GM23248 (cell line): Measurements from ENCODE around the gene CYBA. TPM values are rescaled to one million over a fixed set of nuclear protein-coding genes. Genes with fewer than 3 reads are reported as not detected.
A peak's percentile ranks its signal among the peaks of the same experiment; 100 is the strongest.

ENCODE experiments used
- DNase-seq: peaks from one replicate; pipeline ENCODE4 v3.0.0-alpha.2; 2015
- H2AFZ ChIP-seq: fragments of 200-600 bp; sonication (generic); 2 replicates; pipeline ENCODE4 v1.6.1; 2016; ENCODE audit warnings: antibody characterized with exemption
- H3F3A ChIP-seq: fragments of 200-600 bp; sonication (generic); 2 replicates; pipeline ENCODE4 v1.6.1; 2016; ENCODE audit warnings: mild to moderate bottlenecking, antibody characterized with exemption, mixed run types; ENCODE audit not compliant: insufficient read depth
- H3K27ac ChIP-seq: fragments of 200-600 bp; sonication (generic); 2 replicates; pipeline ENCODE4 v1.5.1; 2016; ENCODE audit warnings: mild to moderate bottlenecking
- H3K27me3 ChIP-seq: fragments of 200-600 bp; sonication (generic); replicated peaks from 2 replicates; pipeline ENCODE4 v1.6.1; 2016; ENCODE audit warnings: mild to moderate bottlenecking; ENCODE audit not compliant: insufficient read depth
- H3K36me3 ChIP-seq: fragments of 200-600 bp; sonication (generic); 2 replicates; pipeline ENCODE4 v1.6.1; 2016; ENCODE audit warnings: low read depth, mild to moderate bottlenecking
- H3K4me1 ChIP-seq: fragments of 200-600 bp; sonication (generic); 2 replicates; pipeline ENCODE4 v1.6.1; 2016; ENCODE audit warnings: mild to moderate bottlenecking; ENCODE audit not compliant: insufficient read depth
- H3K4me2 ChIP-seq: fragments of 200-600 bp; sonication (generic); one replicate; pipeline ENCODE4 v1.6.1; 2016; ENCODE audit warnings: mild to moderate bottlenecking; ENCODE audit not compliant: unreplicated experiment
- H3K4me3 ChIP-seq: fragments of 200-600 bp; sonication (generic); 2 replicates; pipeline ENCODE4 v1.5.1; 2016; ENCODE audit warnings: mild to moderate bottlenecking
- H3K79me2 ChIP-seq: fragments of 200-600 bp; sonication (generic); 2 replicates; pipeline ENCODE4 v1.6.1; 2016; ENCODE audit warnings: mild to moderate bottlenecking; ENCODE audit not compliant: insufficient read depth
- H3K9ac ChIP-seq: fragments of 200-600 bp; sonication (generic); 2 replicates; pipeline ENCODE4 v1.6.1; 2016; ENCODE audit warnings: mild to moderate bottlenecking
- H3K9me2 ChIP-seq: fragments of 200-600 bp; sonication (generic); 2 replicates; pipeline ENCODE4 v1.6.1; 2016; ENCODE audit warnings: mixed run types, mild to moderate bottlenecking, moderate library complexity; ENCODE audit not compliant: insufficient read depth
- H3K9me3 ChIP-seq: fragments of 200-600 bp; sonication (generic); one replicate; pipeline ENCODE4 v1.6.1; 2017; ENCODE audit warnings: low read depth
- H4K20me1 ChIP-seq: fragments of 200-600 bp; sonication (generic); 2 replicates; pipeline ENCODE4 v1.6.0; 2016; ENCODE audit not compliant: insufficient read depth
- EZH2 ChIP-seq: fragments of 200-600 bp; sonication (generic); IDR thresholded peaks from 2 replicates; pipeline ENCODE4 v1.6.1; 2018; ENCODE audit warnings: antibody characterized with exemption, mild to moderate bottlenecking; ENCODE audit not compliant: insufficient read depth, poor library complexity, severe bottlenecking
- EZH2phosphoT487 ChIP-seq: fragments of 200-600 bp; sonication (generic); IDR thresholded peaks from 2 replicates; pipeline ENCODE4 v1.6.1; 2018; ENCODE audit warnings: antibody characterized with exemption, moderate library complexity, mild to moderate bottlenecking, low read depth; ENCODE audit not compliant: insufficient read depth
- WGBS, 2 experiments: methylation state at CpG; one replicate each; pipeline ENCODE4 v1.1.6; 2015 to 2017; ENCODE audit warnings: low lambda C conversion rate in 2 of 2, low coverage in 1 of 2; ENCODE audit errors: missing lambda C conversion rate in 2 of 2; 5-methylcytosine and 5-hydroxymethylcytosine counted together
- in situ Hi-C: fragments of 300-500 bp; cut with MboI; formaldehyde crosslinking; loops from 2 replicates; pipeline ENCODE4 v1.15.0; 2020
- polyA plus RNA-seq: library from polyadenylated mRNA; unstranded; fragments of >200 nt; fragmentation: Nextera tagmentation; extraction: Ambion mirVana; gene quantifications from 2 replicates; pipeline ENCODE4 v1.2.1, GENCODE V29; 2016
- total RNA-seq: library from RNA; depleted of rRNA; stranded (reverse); fragments of >200 nt; shearing (Covaris generic); gene quantifications from 2 replicates; pipeline ENCODE4 v1.2.3, GENCODE V29; 2014

CYBA gene
- total and polyA plus RNA-seq, 2 experiments from 2014 or later = 270 to 332 TPM

DNA sequence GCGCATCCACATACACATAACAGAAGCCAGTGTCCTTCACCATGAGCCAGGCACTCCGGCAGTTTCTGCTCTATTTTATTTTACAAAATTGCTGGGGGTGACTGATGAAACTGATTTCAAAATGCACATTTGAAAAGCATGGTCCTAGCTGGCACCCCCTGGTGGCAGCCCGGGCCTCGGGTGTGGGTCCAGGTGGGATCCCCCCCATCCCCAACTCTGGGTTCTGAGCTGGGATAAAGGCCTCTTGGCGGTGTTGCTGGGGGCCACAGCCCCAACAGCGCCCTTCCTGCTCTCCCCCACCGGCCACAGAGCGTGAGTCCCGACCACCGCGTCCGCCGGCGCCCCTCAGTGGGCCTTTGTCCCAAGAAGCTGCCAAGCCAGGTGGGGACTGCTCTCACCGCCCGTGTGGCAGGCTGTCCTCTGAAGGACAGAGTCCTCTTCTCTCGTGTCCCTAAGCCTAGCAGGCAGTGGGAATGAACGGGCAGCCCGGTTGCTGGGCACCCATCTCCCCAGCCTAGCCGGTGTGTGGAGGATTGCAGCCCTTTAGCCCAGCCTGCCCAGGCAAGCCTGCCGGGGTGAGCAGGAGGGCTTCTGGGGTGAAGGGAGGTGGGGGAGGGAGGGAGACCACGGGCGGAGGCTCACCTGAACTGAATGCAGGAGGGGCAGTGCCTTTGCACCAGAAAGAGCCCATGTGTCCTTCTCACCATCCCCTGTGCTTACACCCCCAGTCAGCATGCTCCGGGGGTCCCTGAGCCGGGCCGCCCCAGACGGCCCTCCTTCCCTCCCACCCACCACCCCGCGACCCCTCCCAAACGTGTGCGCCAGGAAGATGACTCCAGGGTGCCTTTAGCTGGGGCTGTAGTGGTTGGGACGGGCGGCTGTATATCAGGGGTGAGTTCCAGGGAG is 34.6 kb upstream of the CYBA start:
- Histone ChIP-seq H3K4me2 (peak overlapping the region; percentile 49), H3K27me3 (peaks cover 18% of the 10 kb centered on the region), H3K9me2 (no peaks in the 10 kb centered on the region), H3K36me3 (no peaks in the 10 kb centered on the region), H3K27ac (no peak overlapping the region), H3K9me3 (no peaks in the 10 kb centered on the region), H3F3A (no peaks in the 10 kb centered on the region), H4K20me1 (no peaks in the 10 kb centered on the region), H2AFZ (peak overlapping the region; percentile 42), H3K4me1 (no peaks in the 10 kb centered on the region), H3K79me2 (no peaks in the 10 kb centered on the region), H3K9ac (no peak overlapping the region), H3K4me3 (peak overlapping the region; percentile 59)
- 3 to 6% methylated on average over 30 to 33 of the region's 33 CpGs for WGBS, 2 experiments
- DNase-seq = peak; percentile 86
- in situ Hi-C loops = no loop called here
- TF ChIP-seq EZH2phosphoT487 (no peak), EZH2 (no peak)

DNA sequence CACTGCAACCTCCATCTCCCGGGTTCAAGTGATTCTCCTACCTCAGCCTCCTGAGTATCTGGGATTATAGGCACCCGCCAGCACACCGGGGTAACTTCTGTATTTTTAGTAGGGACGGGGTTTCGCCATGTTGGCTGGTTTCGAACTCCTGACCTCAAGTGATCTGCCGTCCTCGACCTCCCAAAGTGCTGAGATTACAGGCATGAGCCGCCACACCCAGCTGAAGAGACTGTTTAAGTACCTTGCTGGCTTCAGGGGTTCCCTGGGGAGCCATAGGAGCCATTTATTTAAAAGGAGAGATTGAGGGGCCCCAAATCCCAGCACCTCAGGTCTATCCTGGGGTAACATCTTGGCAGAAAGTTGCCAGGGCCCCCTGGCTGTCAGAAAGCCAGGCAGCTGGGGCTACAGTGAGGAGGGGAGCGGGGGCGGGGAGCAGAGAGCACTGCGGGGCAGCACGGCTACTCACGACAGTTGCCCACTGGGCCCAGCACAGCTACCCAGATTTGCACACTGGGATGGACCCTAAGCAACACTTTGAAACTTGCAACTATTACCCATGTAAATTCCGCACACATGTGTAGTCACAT is 33.8 kb upstream of the CYBA start:
- TF ChIP-seq EZH2phosphoT487 (no peak), EZH2 (no peak)
- Histone ChIP-seq H4K20me1 (no peaks in the 10 kb centered on the region), H3K9ac (no peak overlapping the region), H3K79me2 (no peaks in the 10 kb centered on the region), H3F3A (no peaks in the 10 kb centered on the region), H3K4me2 (peak overlapping the region; percentile 8), H3K36me3 (no peaks in the 10 kb centered on the region), H3K9me3 (no peaks in the 10 kb centered on the region), H3K4me1 (no peaks in the 10 kb centered on the region), H3K9me2 (no peaks in the 10 kb centered on the region), H2AFZ (no peak overlapping the region), H3K27me3 (peaks cover 18% of the 10 kb centered on the region), H3K27ac (no peak overlapping the region), H3K4me3 (no peak overlapping the region)
- WGBS, 2 experiments = 56% methylated on average over 15 of the region's 15 CpGs
- DNase-seq = no peak
- in situ Hi-C loops = no loop called here

DNA sequence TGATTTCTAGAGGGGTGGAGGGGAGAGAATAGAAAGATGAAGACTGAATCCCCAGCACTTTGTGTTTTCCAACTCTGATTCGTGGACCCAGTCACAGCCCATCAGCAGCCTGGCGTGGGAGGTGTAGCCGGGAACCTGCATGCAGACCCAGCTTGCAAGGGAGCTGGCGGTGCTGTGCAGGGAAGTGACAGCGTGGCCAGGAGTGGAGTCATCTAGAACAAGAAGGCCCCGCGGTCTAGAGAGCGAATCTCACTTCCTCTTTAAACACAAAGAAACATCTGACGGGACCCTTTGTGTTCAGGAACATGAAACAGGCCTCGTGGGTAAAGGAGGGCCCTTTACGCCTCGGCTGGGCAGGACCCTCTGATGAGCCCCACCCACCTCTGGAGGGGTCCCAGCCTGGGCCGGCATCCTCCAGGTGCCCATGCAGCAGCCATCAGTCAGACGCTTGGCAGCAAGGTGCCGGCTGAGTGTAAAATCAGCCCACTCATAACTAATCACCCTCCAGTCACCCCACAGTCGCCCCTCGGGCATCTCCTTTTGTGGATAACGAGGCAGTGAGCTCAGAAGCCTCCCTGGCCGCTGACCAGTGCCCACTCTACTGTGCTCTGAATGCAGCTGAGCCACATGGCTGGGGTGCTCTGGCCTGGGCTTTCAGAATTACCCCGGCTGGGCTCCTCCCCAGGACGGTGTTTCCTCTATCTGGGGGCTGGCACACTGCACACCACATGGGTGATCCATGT is 31.0 kb upstream of the CYBA start:
- in situ Hi-C loops = no loop called here
- H3K4me2 ChIP-seq = no peak overlapping the region
- 15 to 16% methylated on average over 20 to 21 of the region's 21 CpGs for WGBS, 2 experiments

DNA sequence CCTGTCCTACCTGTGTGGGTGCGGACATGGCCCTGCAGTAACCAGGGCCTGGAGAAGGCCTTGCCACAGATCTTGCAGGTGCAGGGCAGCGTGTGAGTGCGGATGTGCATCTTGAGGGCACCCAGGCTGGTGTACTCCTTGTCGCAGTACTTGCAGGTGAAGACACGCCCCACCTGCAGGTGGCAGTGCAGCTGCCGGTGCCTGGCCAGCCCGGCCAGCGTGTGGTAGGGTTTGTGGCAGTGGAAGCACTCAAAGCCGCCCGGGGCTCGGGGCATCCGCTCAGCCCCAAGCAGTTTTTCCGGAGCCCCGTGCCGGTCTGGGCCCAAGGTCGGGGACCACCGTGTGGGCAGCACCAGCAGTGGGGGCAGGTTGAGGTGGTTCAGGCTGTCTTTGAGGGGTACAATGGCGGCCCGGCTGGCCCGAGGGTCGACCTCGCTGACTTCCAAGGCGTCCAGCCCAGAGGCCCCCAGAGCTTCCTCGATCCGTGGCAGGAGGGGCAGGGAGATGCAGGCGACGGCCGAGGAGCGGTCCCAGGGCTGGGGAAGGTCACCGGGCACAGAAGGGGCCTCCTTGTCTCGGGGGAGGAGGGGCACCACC is 30.3 kb upstream of the CYBA start:
- DNase-seq = no peak
- H3K4me2 ChIP-seq = no peak overlapping the region
- in situ Hi-C loops = no loop called here
- H3K36me3 ChIP-seq = no peaks in the 10 kb centered on the region
- no peaks in the 10 kb centered on the region for H3K9me3 ChIP-seq
- no peak overlapping the region for H2AFZ ChIP-seq
- 49 to 55% methylated on average over 28 to 30 of the region's 31 CpGs for WGBS, 2 experiments
- no peaks in the 10 kb centered on the region for H4K20me1 ChIP-seq
- H3K79me2 ChIP-seq = no peaks in the 10 kb centered on the region
- no peaks in the 10 kb centered on the region for H3K9me2 ChIP-seq
- no peaks in the 10 kb centered on the region for H3F3A ChIP-seq
- no peak overlapping the region for H3K4me3 ChIP-seq
- no peak for TF ChIP-seq EZH2
- TF ChIP-seq EZH2phosphoT487 = no peak
- H3K9ac ChIP-seq = no peak overlapping the region
- no peak overlapping the region for H3K27ac ChIP-seq
- H3K4me1 ChIP-seq = no peaks in the 10 kb centered on the region
- H3K27me3 ChIP-seq = 0 out of 2 replicates have a peak, but pooled peaks cover 8% of the 10 kb centered on the region

More for the DNA sequence above, 31.0 kb upstream of the CYBA start:
- TF ChIP-seq EZH2phosphoT487 = no peak
- TF ChIP-seq EZH2 = no peak
- no peaks in the 10 kb centered on the region for H3K79me2 ChIP-seq
- H3F3A ChIP-seq = no peaks in the 10 kb centered on the region
- H3K27me3 ChIP-seq = 0 out of 2 replicates have a peak, but pooled peaks cover 8% of the 10 kb centered on the region
- no peak overlapping the region for H3K4me3 ChIP-seq
- peak; percentile 57 for DNase-seq
- H3K9me2 ChIP-seq = no peaks in the 10 kb centered on the region
- no peak overlapping the region for H3K27ac ChIP-seq
- no peak overlapping the region for H3K9ac ChIP-seq
- H2AFZ ChIP-seq = no peak overlapping the region
- no peaks in the 10 kb centered on the region for H3K9me3 ChIP-seq
- H3K4me1 ChIP-seq = no peaks in the 10 kb centered on the region
- no peaks in the 10 kb centered on the region for H4K20me1 ChIP-seq
- H3K36me3 ChIP-seq = no peaks in the 10 kb centered on the region
